NCI-H2107 treated with DMSO at 0.1 percent for 48 hours (cell line): Measurements from ENCODE around the gene P2RY4.
"Not testable (repeated sequence)": the region's sequence is repeated elsewhere in the genome, so short reads cannot be mapped to it uniquely, and the experiment has no call there.

Source experiments
- DNase-seq: peaks from one replicate; lab custom pipeline; 2025; ENCODE audit not compliant: unreplicated experiment; lab: John Stamatoyannopoulos, UW

The P2RY4 gene

GRCh38 chrX:70260104-70260503 lies at the start of gene P2RY4:
Gene P2RY4 (minus strand): TSS chrX:70260204. CDS start chrX:70259624, 580 bp downstream.
- DNase-seq = no peak

- no peak for DNase-seq
Observed at GRCh38 chrX:70301716-70302115, 41.7 kb upstream of the P2RY4 start.

- DNase-seq = no peak
Observed at GRCh38 chrX:70293621-70294020, 33.6 kb upstream of the P2RY4 start.

- DNase-seq = no peak
Observed at GRCh38 chrX:70292788-70293187, 32.8 kb upstream of the P2RY4 start.

- DNase-seq = peak; percentile 53
Observed at GRCh38 chrX:70289793-70290770, 30.1 kb upstream of the P2RY4 start, which contains the start of the genes KIF4A and PDZD11. Gene KIF4A (plus strand): TSS chrX:70290104. CDS start chrX:70290459, 355 bp downstream. Gene PDZD11 (minus strand): TSS chrX:70289927. CDS start chrX:70289341, 586 bp downstream.

- no peak for DNase-seq
Observed at GRCh38 chrX:70289168-70289792, 29.3 kb upstream of the P2RY4 start.

- DNase-seq = no peak
Observed at GRCh38 chrX:70281951-70282350, 21.9 kb upstream of the P2RY4 start, which contains the start of gene RAB41. Gene RAB41 (plus strand): TSS chrX:70282172. CDS start chrX:70282218, 46 bp downstream.

GRCh38 chrX:70280573-70280972 lies 20.6 kb upstream of the P2RY4 start:
- no peak for DNase-seq

- no peak for DNase-seq
Observed at GRCh38 chrX:70279081-70279480, 19.1 kb upstream of the P2RY4 start.

- DNase-seq = not testable (repeated sequence)
Observed at GRCh38 chrX:70274029-70274428, 14.0 kb upstream of the P2RY4 start.

- DNase-seq = no peak
Observed at GRCh38 chrX:70268034-70268433, 8.0 kb upstream of the P2RY4 start, which contains the start of gene ARR3. Gene ARR3 (plus strand): TSS chrX:70268334. CDS start chrX:70269386, 1,052 bp downstream.

GRCh38 chrX:70264784-70265183 lies 4.8 kb upstream of the P2RY4 start:
- DNase-seq = no peak

- peak; percentile 7 for DNase-seq
Observed at GRCh38 chrX:70262952-70263567, 3.1 kb upstream of the P2RY4 start.

- DNase-seq = no peak
Observed at GRCh38 chrX:70257423-70258288, 2.3 kb downstream of the P2RY4 start.

- DNase-seq = no peak
Observed at GRCh38 chrX:70255452-70255851, 4.6 kb downstream of the P2RY4 start.

GRCh38 chrX:70254909-70255308 lies 5.1 kb downstream of the P2RY4 start:
- DNase-seq = no peak

GRCh38 chrX:70254063-70254400 lies 6.0 kb downstream of the P2RY4 start:
- DNase-seq = no peak

- no peak for DNase-seq
Observed at GRCh38 chrX:70253377-70254062, 6.5 kb downstream of the P2RY4 start.

GRCh38 chrX:70252491-70252890 lies 7.5 kb downstream of the P2RY4 start:
- no peak for DNase-seq

GRCh38 chrX:70247252-70247651 lies 12.8 kb downstream of the P2RY4 start:
- DNase-seq = no peak
